ENCODE results near the gene PRKG1.

The PRKG1 gene

DNA sequence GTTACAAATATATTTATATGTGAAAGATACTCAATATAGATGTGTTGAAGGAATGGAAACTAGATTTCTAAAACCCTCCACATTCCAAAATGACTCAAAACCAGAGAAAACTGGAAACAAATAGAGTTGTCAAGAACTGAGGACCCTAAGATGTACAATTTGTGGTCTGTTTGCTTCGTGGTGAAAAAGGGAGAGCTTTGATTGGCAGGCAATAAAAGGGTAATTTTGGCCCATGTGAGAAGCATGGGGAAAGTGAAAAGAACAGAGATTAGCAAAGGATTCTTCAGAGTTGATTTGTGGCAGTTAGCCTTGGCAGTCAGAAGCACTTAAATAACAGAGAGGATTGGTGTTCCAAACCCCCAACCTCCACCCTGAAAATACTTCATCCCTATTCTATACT, 1202.7 kb downstream of the PRKG1 start:
- no peaks in the 10 kb centered on the region for H3K9me3 ChIP-seq (ENCODE audit: control insufficient read depth, insufficient read depth, low read length)
- H4K20me1 ChIP-seq (ENCODE audit: control insufficient read depth, insufficient read depth, low read depth, low read length), result no peaks in the 10 kb centered on the region
- H3K36me3 ChIP-seq (ENCODE audit: control insufficient read depth, low read length), result no peaks in the 10 kb centered on the region
- no peaks in the 10 kb centered on the region for H3K27me3 ChIP-seq (ENCODE audit: control insufficient read depth, low read length)
- H3K27ac ChIP-seq (ENCODE audit: low read depth, low read length), result no peak overlapping the region
- H3K4me3 ChIP-seq (ENCODE audit: low read length), result no peak overlapping the region
- no peaks in the 10 kb centered on the region for H3K9me2 ChIP-seq (replicated peaks; ENCODE audit: control insufficient read depth, low read length)
- H3K4me2 ChIP-seq (ENCODE audit: low read length), result no peak overlapping the region
- TF ChIP-seq EZH2phosphoT487 (IDR thresholded peaks at IDR 0.05; ENCODE audit: borderline replicate concordance, low read length) (no peak), CTCF (IDR thresholded peaks at IDR 0.05; ENCODE audit: low read depth, low read length, poor library complexity, severe bottlenecking) (no peak)
- peaks cover 6% of the 10 kb centered on the region; the same call in 1 of the 2 replicates for H3K4me1 ChIP-seq (ENCODE audit: control insufficient read depth, low read length)
- no peaks in the 10 kb centered on the region for H3K79me2 ChIP-seq (ENCODE audit: control insufficient read depth, low read length)
- H3F3A ChIP-seq (ENCODE audit: control insufficient read depth, insufficient read depth), result no peaks in the 10 kb centered on the region

DNA sequence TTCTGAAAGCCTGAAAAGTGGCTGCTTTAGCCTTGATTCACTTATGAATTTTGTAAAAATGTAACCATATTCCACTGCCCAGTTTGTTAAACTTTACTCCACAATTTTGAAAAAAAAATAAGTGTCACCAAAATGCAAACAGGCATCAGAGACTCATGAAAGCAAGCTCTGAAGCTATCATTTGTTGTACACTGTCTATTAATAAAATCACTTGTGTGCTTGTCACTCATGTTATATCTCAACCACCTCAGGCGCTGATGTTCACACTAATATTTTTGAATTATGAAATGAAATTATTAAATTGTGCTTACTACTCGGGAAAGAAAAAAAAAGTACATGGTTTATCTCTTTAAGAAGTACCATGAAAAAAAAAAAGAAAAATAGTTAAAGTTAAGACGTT, 1205.3 kb downstream of the PRKG1 start:
- H3K9me3 ChIP-seq (ENCODE audit: control insufficient read depth, insufficient read depth, low read length), result no peaks in the 10 kb centered on the region
- H3F3A ChIP-seq (ENCODE audit: control insufficient read depth, insufficient read depth), result 0 out of 2 replicates have a peak, but pooled peaks cover 3% of the 10 kb centered on the region
- no peaks in the 10 kb centered on the region for H4K20me1 ChIP-seq (ENCODE audit: control insufficient read depth, insufficient read depth, low read depth, low read length)
- TF ChIP-seq CTCF (IDR thresholded peaks at IDR 0.05; ENCODE audit: low read depth, low read length, poor library complexity, severe bottlenecking) (no peak), EZH2phosphoT487 (IDR thresholded peaks at IDR 0.05; ENCODE audit: borderline replicate concordance, low read length) (no peak)
- H3K9me2 ChIP-seq (replicated peaks; ENCODE audit: control insufficient read depth, low read length), result no peaks in the 10 kb centered on the region
- H3K36me3 ChIP-seq (ENCODE audit: control insufficient read depth, low read length), result no peaks in the 10 kb centered on the region
- peaks cover 26% of the 10 kb centered on the region for H3K4me1 ChIP-seq (ENCODE audit: control insufficient read depth, low read length)
- H3K4me3 ChIP-seq (ENCODE audit: low read length), result no peak overlapping the region
- H3K27ac ChIP-seq (ENCODE audit: low read depth, low read length), result no peak overlapping the region
- H3K27me3 ChIP-seq (ENCODE audit: control insufficient read depth, low read length), result no peaks in the 10 kb centered on the region
- H3K4me2 ChIP-seq (ENCODE audit: low read length), result no peak overlapping the region
- H3K79me2 ChIP-seq (ENCODE audit: control insufficient read depth, low read length), result no peaks in the 10 kb centered on the region

DNA sequence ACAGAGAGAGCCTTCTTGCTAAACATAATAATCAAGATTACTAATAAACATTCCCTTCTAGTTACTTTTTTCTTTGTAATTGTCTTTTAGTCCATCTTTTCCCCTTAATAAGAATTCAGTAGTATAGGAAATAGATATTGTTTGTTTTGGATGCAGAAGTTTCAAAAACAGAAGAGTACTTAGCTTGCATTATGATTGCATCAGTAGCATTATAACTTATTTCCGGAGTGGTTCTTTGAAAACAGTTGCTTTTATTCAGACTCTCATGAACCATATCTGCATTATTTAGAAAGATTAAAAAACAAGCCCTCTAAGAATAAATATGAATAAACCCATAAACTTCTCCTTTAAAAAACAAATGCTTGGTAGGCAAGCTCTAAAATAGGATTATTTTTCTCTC, 1205.8 kb downstream of the PRKG1 start:
- Histone ChIP-seq H4K20me1 (ENCODE audit: control insufficient read depth, insufficient read depth, low read depth, low read length) (no peaks in the 10 kb centered on the region), H3K9me3 (ENCODE audit: control insufficient read depth, insufficient read depth, low read length) (no peaks in the 10 kb centered on the region), H3K36me3 (ENCODE audit: control insufficient read depth, low read length) (no peaks in the 10 kb centered on the region), H3K4me2 (ENCODE audit: low read length) (peak overlapping the region; percentile 2; the same call in 1 of the 2 replicates), H3K9me2 (replicated peaks; ENCODE audit: control insufficient read depth, low read length) (no peaks in the 10 kb centered on the region), H3K4me3 (ENCODE audit: low read length) (no peak overlapping the region), H3K27me3 (ENCODE audit: control insufficient read depth, low read length) (no peaks in the 10 kb centered on the region), H3F3A (ENCODE audit: control insufficient read depth, insufficient read depth) (peaks cover 5% of the 10 kb centered on the region; the same call in 1 of the 2 replicates), H3K4me1 (ENCODE audit: control insufficient read depth, low read length) (peaks cover 31% of the 10 kb centered on the region), H3K27ac (ENCODE audit: low read depth, low read length) (no peak overlapping the region), H3K79me2 (ENCODE audit: control insufficient read depth, low read length) (no peaks in the 10 kb centered on the region)
- TF ChIP-seq EZH2phosphoT487 (IDR thresholded peaks at IDR 0.05; ENCODE audit: borderline replicate concordance, low read length) (no peak), CTCF (IDR thresholded peaks at IDR 0.05; ENCODE audit: low read depth, low read length, poor library complexity, severe bottlenecking) (no peak)
